ENCODE data around the gene CNIH1.
"Not testable (repeated sequence)": the region's sequence is repeated elsewhere in the genome, so short reads cannot be mapped to it uniquely, and the experiment has no call there.

CNIH1 gene

GRCh38 chr14:54440476-54440872 is 700 bp downstream of the CNIH1 start:
- no peak for TF ChIP-seq EZH2 (IDR thresholded peaks at IDR 0.05; ENCODE audit: borderline replicate concordance, low read length)
- TF ChIP-seq, protein P1, sequence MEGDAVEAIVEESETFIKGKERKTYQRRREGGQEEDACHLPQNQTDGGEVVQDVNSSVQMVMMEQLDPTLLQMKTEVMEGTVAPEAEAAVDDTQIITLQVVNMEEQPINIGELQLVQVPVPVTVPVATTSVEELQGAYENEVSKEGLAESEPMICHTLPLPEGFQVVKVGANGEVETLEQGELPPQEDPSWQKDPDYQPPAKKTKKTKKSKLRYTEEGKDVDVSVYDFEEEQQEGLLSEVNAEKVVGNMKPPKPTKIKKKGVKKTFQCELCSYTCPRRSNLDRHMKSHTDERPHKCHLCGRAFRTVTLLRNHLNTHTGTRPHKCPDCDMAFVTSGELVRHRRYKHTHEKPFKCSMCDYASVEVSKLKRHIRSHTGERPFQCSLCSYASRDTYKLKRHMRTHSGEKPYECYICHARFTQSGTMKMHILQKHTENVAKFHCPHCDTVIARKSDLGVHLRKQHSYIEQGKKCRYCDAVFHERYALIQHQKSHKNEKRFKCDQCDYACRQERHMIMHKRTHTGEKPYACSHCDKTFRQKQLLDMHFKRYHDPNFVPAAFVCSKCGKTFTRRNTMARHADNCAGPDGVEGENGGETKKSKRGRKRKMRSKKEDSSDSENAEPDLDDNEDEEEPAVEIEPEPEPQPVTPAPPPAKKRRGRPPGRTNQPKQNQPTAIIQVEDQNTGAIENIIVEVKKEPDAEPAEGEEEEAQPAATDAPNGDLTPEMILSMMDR (IDR thresholded peaks at IDR 0.05; ENCODE audit: low read length), result no peak

GRCh38 chr14:54440037-54440436 is 1.1 kb downstream of the CNIH1 start:
- Histone ChIP-seq H3K9me2 (ENCODE audit: low read depth, low read length) (no peaks in the 10 kb centered on the region), H2AFZ (ENCODE audit: low read length) (no peak overlapping the region), H3K9ac (ENCODE audit: low read length) (peak overlapping the region; percentile 77), H3K27me3 (ENCODE audit: insufficient read depth, low read length) (no peaks in the 10 kb centered on the region), H3K4me1 (ENCODE audit: insufficient read depth, low read length, severe bottlenecking) (peaks cover 60% of the 10 kb centered on the region), H3K9me3 (ENCODE audit: low read length) (no peaks in the 10 kb centered on the region), H3K79me2 (ENCODE audit: insufficient read depth, low read length) (peaks cover 56% of the 10 kb centered on the region), H4K20me1 (ENCODE audit: insufficient read depth, low read length) (no peaks in the 10 kb centered on the region), H3K4me3 (ENCODE audit: low read depth, low read length, poor library complexity, severe bottlenecking) (peak overlapping the region; percentile 75), H3K4me2 (ENCODE audit: low read length) (peak overlapping the region; percentile 82), H3K36me3 (ENCODE audit: insufficient read depth, low read length) (peaks cover 17% of the 10 kb centered on the region), H3K27ac (ENCODE audit: low read depth, low read length, poor library complexity, severe bottlenecking) (peak overlapping the region; percentile 67), H3F3A (ENCODE audit: insufficient read depth, low read length) (no peaks in the 10 kb centered on the region)
- TF ChIP-seq, protein P1 (IDR thresholded peaks at IDR 0.05; ENCODE audit: low read length), result no peak
- no peak for TF ChIP-seq EZH2 (IDR thresholded peaks at IDR 0.05; ENCODE audit: borderline replicate concordance, low read length)

More at GRCh38 chr14:54440476-54440872, 700 bp downstream of the CNIH1 start:
- H3K79me2 ChIP-seq (ENCODE audit: insufficient read depth, low read length), result peaks cover 52% of the 10 kb centered on the region
- no peaks in the 10 kb centered on the region for H3K27me3 ChIP-seq (ENCODE audit: insufficient read depth, low read length)
- peak overlapping the region; percentile 67 for H3K27ac ChIP-seq (ENCODE audit: low read depth, low read length, poor library complexity, severe bottlenecking)
- H3K4me2 ChIP-seq (ENCODE audit: low read length), result peak overlapping the region; percentile 82
- no peaks in the 10 kb centered on the region for H4K20me1 ChIP-seq (ENCODE audit: insufficient read depth, low read length)
- H2AFZ ChIP-seq (ENCODE audit: low read length), result no peak overlapping the region
- no peaks in the 10 kb centered on the region for H3K9me2 ChIP-seq (ENCODE audit: low read depth, low read length)
- no peaks in the 10 kb centered on the region for H3K9me3 ChIP-seq (ENCODE audit: low read length)
- peaks cover 56% of the 10 kb centered on the region for H3K4me1 ChIP-seq (ENCODE audit: insufficient read depth, low read length, severe bottlenecking)
- no peaks in the 10 kb centered on the region for H3F3A ChIP-seq (ENCODE audit: insufficient read depth, low read length)
- H3K9ac ChIP-seq (ENCODE audit: low read length), result peak overlapping the region; percentile 77
- peaks cover 13% of the 10 kb centered on the region for H3K36me3 ChIP-seq (ENCODE audit: insufficient read depth, low read length)
- peak overlapping the region; percentile 75 for H3K4me3 ChIP-seq (ENCODE audit: low read depth, low read length, poor library complexity, severe bottlenecking)

GRCh38 chr14:54438703-54439102 is 2.5 kb downstream of the CNIH1 start:
- H3K9me3 ChIP-seq (ENCODE audit: low read length), result no peaks in the 10 kb centered on the region
- H3K4me2 ChIP-seq (ENCODE audit: low read length), result peak overlapping the region; percentile 22; the same call in 1 of the 2 replicates
- H3K79me2 ChIP-seq (ENCODE audit: insufficient read depth, low read length), result peaks cover 69% of the 10 kb centered on the region
- H3K27me3 ChIP-seq (ENCODE audit: insufficient read depth, low read length), result no peaks in the 10 kb centered on the region
- H3K9me2 ChIP-seq (ENCODE audit: low read depth, low read length), result no peaks in the 10 kb centered on the region
- peaks cover 29% of the 10 kb centered on the region for H3K36me3 ChIP-seq (ENCODE audit: insufficient read depth, low read length)
- H3K4me1 ChIP-seq (ENCODE audit: insufficient read depth, low read length, severe bottlenecking), result peaks cover 70% of the 10 kb centered on the region
- H3K9ac ChIP-seq (ENCODE audit: low read length), result no peak overlapping the region
- no peak overlapping the region for H3K4me3 ChIP-seq (ENCODE audit: low read depth, low read length, poor library complexity, severe bottlenecking)
- no peak overlapping the region for H2AFZ ChIP-seq (ENCODE audit: low read length)
- no peaks in the 10 kb centered on the region for H4K20me1 ChIP-seq (ENCODE audit: insufficient read depth, low read length)
- H3F3A ChIP-seq (ENCODE audit: insufficient read depth, low read length), result no peaks in the 10 kb centered on the region
- TF ChIP-seq, protein P1 (IDR thresholded peaks at IDR 0.05; ENCODE audit: low read length), result no peak
- no peak for TF ChIP-seq EZH2 (IDR thresholded peaks at IDR 0.05; ENCODE audit: borderline replicate concordance, low read length)
- no peak overlapping the region for H3K27ac ChIP-seq (ENCODE audit: low read depth, low read length, poor library complexity, severe bottlenecking)

DNA sequence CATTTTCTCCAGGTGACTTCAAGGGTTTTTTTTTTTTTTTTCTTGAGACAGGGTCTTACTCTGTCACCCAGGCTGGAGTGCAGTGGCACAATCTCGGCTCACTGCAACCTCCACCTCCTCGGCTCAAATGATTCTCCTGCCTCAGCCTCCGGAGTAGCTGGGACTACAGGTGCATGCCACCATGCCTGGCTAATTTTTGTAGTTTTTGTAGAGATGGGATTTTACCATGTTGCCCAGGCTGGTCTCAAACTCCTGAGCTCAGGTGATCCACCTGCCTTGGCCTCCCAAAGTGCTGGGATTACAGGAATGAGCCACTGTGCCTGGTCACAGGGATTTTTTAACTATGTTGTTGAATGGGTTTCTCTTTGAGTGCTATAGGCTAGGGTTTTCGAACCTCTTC is 3.2 kb downstream of the CNIH1 start:
- H3K4me2 ChIP-seq (ENCODE audit: low read length), result peak overlapping the region; percentile 59
- not testable (repeated sequence) for H3K27ac ChIP-seq (ENCODE audit: low read depth, low read length, poor library complexity, severe bottlenecking)

More for the DNA sequence above, 3.2 kb downstream of the CNIH1 start:
- Histone ChIP-seq H3K79me2 (ENCODE audit: insufficient read depth, low read length) (peaks cover 77% of the 10 kb centered on the region), H3K36me3 (ENCODE audit: insufficient read depth, low read length) (peaks cover 34% of the 10 kb centered on the region), H3K4me1 (ENCODE audit: insufficient read depth, low read length, severe bottlenecking) (peaks cover 70% of the 10 kb centered on the region)
- H2AFZ ChIP-seq (ENCODE audit: low read length); H3F3A ChIP-seq (ENCODE audit: insufficient read depth, low read length); H3K27me3 ChIP-seq (ENCODE audit: insufficient read depth, low read length); H3K9me2 ChIP-seq (ENCODE audit: low read depth, low read length); H3K4me3 ChIP-seq (ENCODE audit: low read depth, low read length, poor library complexity, severe bottlenecking); H3K9ac ChIP-seq (ENCODE audit: low read length); H4K20me1 ChIP-seq (ENCODE audit: insufficient read depth, low read length); H3K9me3 ChIP-seq (ENCODE audit: low read length): not testable (repeated sequence)

Measured in OCI-LY1 (cell line).